ENCODE results near the gene DENND11. TPM values are rescaled to one million over a fixed set of nuclear protein-coding genes. Genes with fewer than 3 reads are reported as not detected.
"Not testable (repeated sequence)": the region's sequence is repeated elsewhere in the genome, so short reads cannot be mapped to it uniquely, and the experiment has no call there.

DENND11 gene
- total RNA-seq, 1 donor from 2014 or later: 43.6 TPM

GRCh38 chr7:141709318-141709717 is 7.4 kb upstream of the DENND11 start:
- intact Hi-C loops (cut with micrococcal nuclease): loop anchor here (10.0 kb wide), 1 partner anchor 1675 kb away; the partner anchor contains the start of gene ZYX

GRCh38 chr7:141708351-141708750 is 6.4 kb upstream of the DENND11 start, which contains the start of gene WEE2:
Gene WEE2 (plus strand): TSS chr7:141708353. CDS start chr7:141708759, 406 bp downstream.
- intact Hi-C loops (cut with micrococcal nuclease): loop anchor here (10.0 kb wide), 1 partner anchor 1676 kb away; the partner anchor contains the start of gene ZYX

GRCh38 chr7:141706239-141707064 is 4.5 kb upstream of the DENND11 start:
- intact Hi-C loops (cut with micrococcal nuclease): loop anchor here (10.0 kb wide), 1 partner anchor 1678 kb away; the partner anchor contains the start of gene ZYX

- intact Hi-C loops (cut with micrococcal nuclease): loop anchor here (5.0 to 10.0 kb wide), 2 partner anchors 802 to 1680 kb away; partner anchors contain the start of gene ZYX
Observed at GRCh38 chr7:141704741-141705140, 2.8 kb upstream of the DENND11 start.

GRCh38 chr7:141704112-141704511 is 2.1 kb upstream of the DENND11 start:
- intact Hi-C loops (cut with micrococcal nuclease): loop anchor here (5.0 to 10.0 kb wide), 2 partner anchors 802 to 1681 kb away; partner anchors contain the start of gene ZYX

GRCh38 chr7:141702892-141703291 is 926 bp upstream of the DENND11 start:
- intact Hi-C loops (cut with micrococcal nuclease): loop anchor here (2.0 to 10.0 kb wide), 3 partner anchors 14 to 1682 kb away; partner anchors contain the start of gene ZYX

- intact Hi-C loops (cut with micrococcal nuclease): loop anchor here (1.0 to 10.0 kb wide), 8 partner anchors 15 to 1683 kb away; partner anchors contain the start of genes MRPS33, SSBP1 and ZYX
Observed at GRCh38 chr7:141701489-141702046, 398 bp downstream of the DENND11 start.

- intact Hi-C loops (cut with micrococcal nuclease): loop anchor here (1.0 to 10.0 kb wide), 8 partner anchors 22 to 1684 kb away; partner anchors contain the start of genes MRPS33, NDUFB2, SSBP1 and ZYX
Observed at GRCh38 chr7:141700848-141701371, 1.1 kb downstream of the DENND11 start.

- intact Hi-C loops (cut with micrococcal nuclease): loop anchor here (1.0 to 10.0 kb wide), 4 partner anchors 686 to 1684 kb away; partner anchors contain the start of genes MRPS33, NDUFB2 and ZYX
Observed at GRCh38 chr7:141700296-141700847, 1.6 kb downstream of the DENND11 start.

GRCh38 chr7:141699860-141700259 is 2.1 kb downstream of the DENND11 start:
- intact Hi-C loops (cut with micrococcal nuclease): loop anchor here (1.0 to 10.0 kb wide), 4 partner anchors 685 to 1685 kb away; partner anchors contain the start of genes MRPS33, NDUFB2 and ZYX

GRCh38 chr7:141698247-141699015 is 3.5 kb downstream of the DENND11 start:
- intact Hi-C loops (cut with micrococcal nuclease): no loop called here

GRCh38 chr7:141697211-141697871 is 4.6 kb downstream of the DENND11 start:
- intact Hi-C loops (cut with micrococcal nuclease): loop anchor here (1.0 kb wide), 1 partner anchor 9 kb away; no protein-coding TSS in a partner anchor

GRCh38 chr7:141696348-141696747 is 5.6 kb downstream of the DENND11 start:
- intact Hi-C loops (cut with micrococcal nuclease): no loop called here

- intact Hi-C loops (cut with micrococcal nuclease): no loop called here
Observed at GRCh38 chr7:141695803-141696289, 6.1 kb downstream of the DENND11 start.

GRCh38 chr7:141693082-141693481 is 8.9 kb downstream of the DENND11 start:
- intact Hi-C loops (cut with micrococcal nuclease): no loop called here

GRCh38 chr7:141691961-141692360 is 10.0 kb downstream of the DENND11 start:
- intact Hi-C loops (cut with micrococcal nuclease): no loop called here

- intact Hi-C loops (cut with micrococcal nuclease): no loop called here
Observed at GRCh38 chr7:141691540-141691939, 10.4 kb downstream of the DENND11 start.

GRCh38 chr7:141689072-141689825 is 12.7 kb downstream of the DENND11 start:
- intact Hi-C loops (cut with micrococcal nuclease): not testable (repeated sequence)

GRCh38 chr7:141688043-141688442 is 13.9 kb downstream of the DENND11 start:
- intact Hi-C loops (cut with micrococcal nuclease): loop anchor here (1.0 kb wide), 1 partner anchor 9 kb away; no protein-coding TSS in a partner anchor
